ENCODE measurements around the gene SHMT2. TPM values are rescaled to one million over a fixed set of nuclear protein-coding genes. Genes with fewer than 3 reads are reported as not detected.
A peak's percentile ranks its signal among the peaks of the same experiment; 100 is the strongest.

Gene SHMT2
- total and polyA plus RNA-seq, 8 donors, result 20.0 to 183 (median 55.5) TPM

DNA sequence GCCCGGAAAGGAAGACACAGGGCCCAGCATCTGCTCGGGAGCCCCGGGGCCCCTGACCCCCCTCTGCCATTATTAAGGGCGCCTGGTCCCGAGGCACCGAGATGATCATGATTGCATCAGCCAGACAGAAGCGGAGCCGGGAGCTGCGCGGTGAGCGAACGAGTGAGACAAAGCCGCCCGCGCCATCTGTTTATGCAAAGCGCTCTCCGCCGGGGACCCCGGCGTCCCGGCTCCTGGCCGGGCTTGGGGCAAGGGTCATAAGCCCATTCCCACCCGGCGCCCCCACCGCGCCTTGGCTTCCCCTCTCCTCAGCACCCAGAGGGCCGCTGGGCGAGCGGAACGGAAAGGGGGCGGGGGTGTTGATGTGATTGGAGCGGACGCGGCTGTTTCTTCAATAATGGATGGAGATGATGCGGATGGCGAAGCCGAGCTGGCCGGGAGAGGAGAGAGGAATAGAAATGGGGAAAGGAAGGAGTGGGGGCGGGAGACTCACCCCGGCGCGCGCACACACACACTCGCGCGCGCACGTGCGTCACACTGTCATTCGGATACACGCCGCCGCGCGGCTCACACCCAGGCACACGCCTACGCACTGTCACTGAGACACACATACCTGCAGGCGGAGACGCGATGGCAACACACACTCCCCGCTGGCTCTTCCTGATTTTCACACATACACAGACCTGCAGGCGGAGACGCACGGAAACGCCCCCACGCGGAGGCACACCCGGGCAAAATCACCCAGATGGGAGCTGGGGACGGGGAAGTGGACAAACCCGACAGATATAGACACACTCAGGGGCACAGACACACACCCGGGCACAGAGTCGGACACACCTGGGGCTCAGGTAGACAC, 10.8 kb downstream of the SHMT2 start:
- Histone ChIP-seq H3K27me3 (peaks cover 0 to 4% (median 0%) of the 10 kb centered on the region in 4 donors), H3K27ac (no peak overlapping the region), H3K4me1 (peaks cover 0 to 34% (median 3%) of the 10 kb centered on the region in 3 donors), H3K9me3 (no peaks in the 10 kb centered on the region), H3K4me3 (peak overlapping the region; percentile 1 to 59 (median 30)), H3K36me3 (no peaks in the 10 kb centered on the region)
- 0% methylated on average over 72 of the region's 72 CpGs for WGBS, 2 donors
- FAIRE-seq (no peak), DNase-seq (peak in 3 of 6 donors; percentile 72 to 80 (median 76)), ATAC-seq (peak in 3 of 4 donors; percentile 0 to 14 (median 7))
- intact Hi-C loops (cut with DNase I), result no loop called here
- TF ChIP-seq, protein P1, sequence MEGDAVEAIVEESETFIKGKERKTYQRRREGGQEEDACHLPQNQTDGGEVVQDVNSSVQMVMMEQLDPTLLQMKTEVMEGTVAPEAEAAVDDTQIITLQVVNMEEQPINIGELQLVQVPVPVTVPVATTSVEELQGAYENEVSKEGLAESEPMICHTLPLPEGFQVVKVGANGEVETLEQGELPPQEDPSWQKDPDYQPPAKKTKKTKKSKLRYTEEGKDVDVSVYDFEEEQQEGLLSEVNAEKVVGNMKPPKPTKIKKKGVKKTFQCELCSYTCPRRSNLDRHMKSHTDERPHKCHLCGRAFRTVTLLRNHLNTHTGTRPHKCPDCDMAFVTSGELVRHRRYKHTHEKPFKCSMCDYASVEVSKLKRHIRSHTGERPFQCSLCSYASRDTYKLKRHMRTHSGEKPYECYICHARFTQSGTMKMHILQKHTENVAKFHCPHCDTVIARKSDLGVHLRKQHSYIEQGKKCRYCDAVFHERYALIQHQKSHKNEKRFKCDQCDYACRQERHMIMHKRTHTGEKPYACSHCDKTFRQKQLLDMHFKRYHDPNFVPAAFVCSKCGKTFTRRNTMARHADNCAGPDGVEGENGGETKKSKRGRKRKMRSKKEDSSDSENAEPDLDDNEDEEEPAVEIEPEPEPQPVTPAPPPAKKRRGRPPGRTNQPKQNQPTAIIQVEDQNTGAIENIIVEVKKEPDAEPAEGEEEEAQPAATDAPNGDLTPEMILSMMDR (IDR thresholded peaks at IDR 0.05), result no peak

DNA sequence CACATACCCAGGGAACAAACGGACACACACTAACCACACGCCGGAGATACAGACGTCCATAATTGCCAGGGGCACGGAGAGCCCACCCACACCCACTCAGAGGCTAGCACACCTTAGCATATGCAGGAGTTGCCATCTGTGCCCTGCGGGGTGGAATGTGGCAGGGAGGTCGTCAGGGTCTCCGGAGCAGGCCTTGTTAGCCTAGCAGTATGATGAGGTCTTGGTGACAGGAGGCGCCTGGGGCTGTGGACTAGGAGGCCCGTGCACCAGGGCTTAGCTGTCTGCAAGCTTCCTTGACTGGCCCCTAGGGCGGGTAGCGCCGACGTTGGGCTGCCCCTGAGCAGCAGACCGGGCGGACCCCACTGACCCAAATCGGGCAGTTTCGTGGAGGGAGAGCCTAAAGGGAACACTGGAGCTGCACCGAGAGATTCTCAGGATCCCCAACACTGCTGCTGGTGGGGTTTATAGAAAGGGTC, 11.5 kb downstream of the SHMT2 start:
- H3K4me3 ChIP-seq, result peak overlapping the region in 1 of 4 donors; percentile 59
- no peak for ATAC-seq
- no peaks in the 10 kb centered on the region for H3K9me3 ChIP-seq
- whole genome bisulfite sequencing, 2 donors, result 23 to 25% methylated on average over 19 of the region's 19 CpGs
- TF ChIP-seq, protein P1 (IDR thresholded peaks at IDR 0.05), result no peak
- intact Hi-C loops (cut with DNase I), result no loop called here
- peaks cover 0 to 34% (median 3%) of the 10 kb centered on the region in 3 donors for H3K4me1 ChIP-seq
- H3K27ac ChIP-seq, result no peak overlapping the region
- DNase-seq, result peak in 2 of 6 donors; percentile 59 to 85
- H3K27me3 ChIP-seq, result peaks cover 0 to 4% (median 0%) of the 10 kb centered on the region in 4 donors
- no peak for FAIRE-seq
- no peaks in the 10 kb centered on the region for H3K36me3 ChIP-seq

DNA sequence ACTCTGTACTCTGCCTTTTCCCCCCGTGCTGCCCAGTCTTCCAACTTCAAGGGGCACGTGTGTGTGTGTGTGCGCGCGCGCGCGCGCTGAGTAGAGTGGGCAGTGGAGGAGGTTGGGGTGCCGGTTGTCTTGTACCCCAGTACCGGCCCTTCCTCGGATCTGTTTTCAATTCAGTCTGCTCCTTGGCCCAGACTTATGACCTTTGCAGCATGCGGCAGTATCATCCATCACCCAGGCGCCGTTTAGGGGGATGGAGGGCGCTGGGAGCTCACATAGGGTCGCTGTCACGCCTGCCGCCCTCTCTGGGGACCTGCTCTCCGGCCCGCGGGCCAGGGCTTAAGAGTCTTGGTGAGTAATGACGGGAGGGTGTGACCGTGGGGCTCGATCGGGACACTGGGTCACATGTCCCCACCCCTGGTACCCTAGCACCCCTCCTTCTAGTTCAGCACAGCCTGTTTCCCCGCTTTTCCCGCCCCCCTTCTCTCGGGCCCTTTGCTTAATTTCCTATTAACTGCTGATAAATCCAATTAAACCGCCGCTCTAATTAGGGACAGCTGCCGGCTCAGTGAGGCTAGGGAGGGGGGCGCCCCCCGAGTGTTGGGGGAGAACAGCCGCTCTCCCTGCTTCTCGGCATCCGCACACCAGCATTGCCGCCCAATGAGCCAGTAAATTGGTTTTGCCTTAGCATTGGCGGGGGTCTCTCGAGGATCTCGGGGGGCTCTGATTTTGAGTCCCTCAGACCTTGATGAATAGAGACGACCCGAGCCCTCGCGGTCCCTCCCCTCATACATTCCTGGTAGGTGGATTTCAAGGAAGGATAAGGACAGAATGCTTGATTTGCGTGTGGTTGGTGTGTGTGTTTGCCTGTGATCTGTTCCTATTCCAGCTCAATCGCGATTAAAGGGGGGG, 12.1 kb downstream of the SHMT2 start:
- TF ChIP-seq, protein P1 (IDR thresholded peaks at IDR 0.05), result no peak
- no peak for FAIRE-seq
- DNase-seq, result peak in 2 of 6 donors; percentile 62 to 74
- WGBS, 2 donors, result 18 to 19% methylated on average over 48 of the region's 48 CpGs
- no peak overlapping the region for H3K4me3 ChIP-seq
- H3K4me1 ChIP-seq, result peaks cover 0 to 34% (median 3%) of the 10 kb centered on the region in 3 donors
- no peaks in the 10 kb centered on the region for H3K36me3 ChIP-seq
- no peak for ATAC-seq
- no peak overlapping the region for H3K27ac ChIP-seq
- H3K27me3 ChIP-seq, result peaks cover 0 to 4% (median 0%) of the 10 kb centered on the region in 4 donors
- H3K9me3 ChIP-seq, result no peaks in the 10 kb centered on the region
- intact Hi-C loops (cut with DNase I), result loop anchor here in 1 of 3 donors (2.0 kb wide), 1 partner anchor 33 kb away; no protein-coding TSS in a partner anchor

DNA sequence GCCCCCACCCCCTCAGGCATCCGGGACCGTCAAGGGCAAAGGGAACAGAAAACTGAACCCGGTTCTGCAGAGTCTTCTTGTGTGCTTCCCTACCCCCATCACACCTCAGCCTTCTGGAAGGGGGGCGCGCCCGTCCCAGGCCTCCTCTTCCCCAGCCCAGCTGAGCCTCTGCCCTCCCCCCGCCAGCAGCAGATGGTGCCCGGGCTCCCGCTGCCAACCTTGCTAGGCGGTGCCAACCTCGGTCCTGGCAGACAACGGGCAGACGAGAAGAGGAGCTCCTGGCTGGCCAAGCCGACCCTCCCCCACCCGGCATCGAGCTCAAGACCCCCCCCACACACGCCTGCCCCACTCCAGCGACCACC, 12.8 kb downstream of the SHMT2 start:
- no peak overlapping the region for H3K27ac ChIP-seq
- H3K4me3 ChIP-seq, result peak overlapping the region in 2 of 4 donors; percentile 34 to 54
- FAIRE-seq (no peak), DNase-seq (peak; percentile 58 to 91 (median 76)), ATAC-seq (peak; percentile 26 to 35 (median 28))
- H3K4me1 ChIP-seq, result peaks cover 0 to 34% (median 3%) of the 10 kb centered on the region in 3 donors
- TF ChIP-seq, protein P1 (IDR thresholded peaks at IDR 0.05), result no peak
- no peaks in the 10 kb centered on the region for H3K9me3 ChIP-seq
- WGBS, 2 donors, result 1 to 2% methylated on average over 11 to 18 of the region's 18 CpGs
- H3K36me3 ChIP-seq, result no peaks in the 10 kb centered on the region
- peaks cover 0 to 4% (median 0%) of the 10 kb centered on the region in 4 donors for H3K27me3 ChIP-seq
- intact Hi-C loops (cut with DNase I), result loop anchor here in 1 of 3 donors (2.0 kb wide), 1 partner anchor 34 kb away; no protein-coding TSS in a partner anchor
